AG04449 (cell line): ENCODE measurements around the gene CERT1.

Experiments
- CTCF ChIA-PET: fragments of 350-600 bp; formaldehyde crosslinking; extraction: SDS; loops from one replicate; lab custom pipeline; 2021; ENCODE audit warnings: antibody characterized with exemption; lab: Yijun Ruan, JAX
- POLR2A ChIA-PET: fragments of 400-600, 350-600 bp; formaldehyde crosslinking; extraction: SDS; loops from one replicate; lab custom pipeline; 2020; ENCODE audit warnings: antibody characterized with exemption, inconsistent platforms; lab: Yijun Ruan, JAX
- DNase-seq: peaks from one replicate; pipeline ENCODE4 v3.0.0-alpha.2; 2010; ENCODE audit warnings: low read depth, low spot score
- H3K4me3 ChIP-seq: 2 replicates; pipeline ENCODE4 v1.5.1; 2011; ENCODE audit warnings: low read depth, mild to moderate bottlenecking, control low read depth, low read length
- TF ChIP-seq, protein P1 (sequence below): IDR thresholded peaks from one replicate; pipeline ENCODE4 v1.5.1; 2011; ENCODE audit warnings: mild to moderate bottlenecking, moderate library complexity, low read length, control low read depth, inconsistent platforms; ENCODE audit not compliant: insufficient read depth; ENCODE audit errors: missing control alignments

The CERT1 gene

DNA sequence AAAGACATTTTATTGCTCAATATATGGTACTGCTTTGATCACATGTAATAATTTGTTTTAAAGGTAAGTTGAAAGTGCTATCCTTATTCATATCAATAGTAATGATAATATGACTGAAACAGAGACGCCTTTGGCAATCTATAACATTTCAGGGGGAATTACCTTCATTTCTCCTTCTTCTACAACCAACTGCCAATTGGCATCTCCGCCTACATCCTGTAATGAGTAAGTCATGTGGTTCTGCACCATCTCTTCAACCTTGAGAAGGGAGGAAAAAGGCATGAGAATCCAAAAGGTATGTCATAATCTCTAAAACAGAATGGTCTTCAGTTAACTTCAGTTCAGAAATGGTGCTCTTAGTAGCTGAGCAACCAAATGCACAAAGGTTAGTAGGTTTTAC, 122.0 kb downstream of the CERT1 start:
- no peak overlapping the region for H3K4me3 ChIP-seq
- no peak for DNase-seq
- ChIA-PET CTCF (no interaction called here), POLR2A (no interaction called here)
- TF ChIP-seq, protein P1, sequence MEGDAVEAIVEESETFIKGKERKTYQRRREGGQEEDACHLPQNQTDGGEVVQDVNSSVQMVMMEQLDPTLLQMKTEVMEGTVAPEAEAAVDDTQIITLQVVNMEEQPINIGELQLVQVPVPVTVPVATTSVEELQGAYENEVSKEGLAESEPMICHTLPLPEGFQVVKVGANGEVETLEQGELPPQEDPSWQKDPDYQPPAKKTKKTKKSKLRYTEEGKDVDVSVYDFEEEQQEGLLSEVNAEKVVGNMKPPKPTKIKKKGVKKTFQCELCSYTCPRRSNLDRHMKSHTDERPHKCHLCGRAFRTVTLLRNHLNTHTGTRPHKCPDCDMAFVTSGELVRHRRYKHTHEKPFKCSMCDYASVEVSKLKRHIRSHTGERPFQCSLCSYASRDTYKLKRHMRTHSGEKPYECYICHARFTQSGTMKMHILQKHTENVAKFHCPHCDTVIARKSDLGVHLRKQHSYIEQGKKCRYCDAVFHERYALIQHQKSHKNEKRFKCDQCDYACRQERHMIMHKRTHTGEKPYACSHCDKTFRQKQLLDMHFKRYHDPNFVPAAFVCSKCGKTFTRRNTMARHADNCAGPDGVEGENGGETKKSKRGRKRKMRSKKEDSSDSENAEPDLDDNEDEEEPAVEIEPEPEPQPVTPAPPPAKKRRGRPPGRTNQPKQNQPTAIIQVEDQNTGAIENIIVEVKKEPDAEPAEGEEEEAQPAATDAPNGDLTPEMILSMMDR = no peak

- TF ChIP-seq, protein P1 = no peak
- POLR2A ChIA-PET = no interaction called here
- DNase-seq = no peak
- no peak overlapping the region for H3K4me3 ChIP-seq
- CTCF ChIA-PET = no interaction called here
These were observed 123.6 kb downstream of the CERT1 start for GRCh38 chr5:75387806-75388205.

GRCh38 chr5:75384218-75384617, 127.2 kb downstream of the CERT1 start:
- no peak for DNase-seq
- TF ChIP-seq, protein P1 = no peak
- ChIA-PET CTCF (no interaction called here), POLR2A (no interaction called here)
- no peak overlapping the region for H3K4me3 ChIP-seq

- TF ChIP-seq, protein P1 = no peak
- ChIA-PET CTCF (interaction anchor here (1.1 to 1.3 kb wide), 2 partner anchors 26 to 301 kb away, joined by 3 read pairs; no protein-coding TSS in a partner anchor), POLR2A (no interaction called here)
- DNase-seq = no peak
- H3K4me3 ChIP-seq = no peak overlapping the region
These were observed 130.0 kb downstream of the CERT1 start for GRCh38 chr5:75381456-75381855.

DNA sequence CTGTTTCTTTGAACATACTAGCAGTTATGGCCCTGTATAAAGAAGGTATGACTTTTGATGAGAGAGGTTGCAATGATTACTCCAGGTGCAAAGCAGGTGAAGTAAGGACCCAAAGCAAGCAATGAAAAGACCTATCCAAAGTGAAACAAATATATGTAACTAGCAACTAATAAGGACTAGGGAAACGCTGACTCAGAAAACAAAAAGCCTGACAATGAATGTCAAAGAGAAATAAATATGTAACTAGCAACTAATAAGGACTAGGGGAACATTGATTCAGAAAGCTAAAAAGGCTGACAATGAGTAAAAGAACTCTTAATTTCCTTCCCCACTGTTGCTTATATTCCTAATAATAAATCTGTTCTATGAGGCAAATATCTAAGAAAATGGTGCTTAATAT, 131.3 kb downstream of the CERT1 start:
- CTCF ChIA-PET = no interaction called here
- POLR2A ChIA-PET = no interaction called here
- DNase-seq = no peak
- no peak overlapping the region for H3K4me3 ChIP-seq
- TF ChIP-seq, protein P1 = no peak

GRCh38 chr5:75375414-75375813, 136.0 kb downstream of the CERT1 start:
- TF ChIP-seq, protein P1 = no peak
- POLR2A ChIA-PET = interaction anchor here (0.6 to 0.9 kb wide), 2 partner anchors 38 to 138 kb away, joined by 3 read pairs; partner anchors contain the start of genes ANKRD31 and HMGCR
- CTCF ChIA-PET = interaction anchor here (0.9 to 1.1 kb wide), 4 partner anchors 10 to 305 kb away, joined by 3 to 4 read pairs (median 3); no protein-coding TSS in a partner anchor
- no peak for DNase-seq
- H3K4me3 ChIP-seq = no peak overlapping the region
